Myocyte (in vitro differentiated cells): Measurements from ENCODE around the gene SLC5A7. TPM values are rescaled to one million over a fixed set of nuclear protein-coding genes. Genes with fewer than 3 reads are reported as not detected.

Experiments
- total RNA-seq: library from RNA; depleted of rRNA; stranded (reverse); fragments of >200 nt; gene quantifications from 2 replicates; pipeline ENCODE4 v1.2.3, GENCODE V29; 2014

The SLC5A7 gene
- total RNA-seq, 1 donor from 2014 or later, result not detected

Other genes with a start within 250 kb of the SLC5A7 start
- not detected in 2 replicates for gene RGPD4, start 159.6 kb upstream of the SLC5A7 start, total RNA-seq